ENCODE results near the gene CSNK1G2. TPM values are rescaled to one million over a fixed set of nuclear protein-coding genes. Genes with fewer than 3 reads are reported as not detected.
A peak's percentile ranks its signal among the peaks of the same experiment; 100 is the strongest.

The CSNK1G2 gene
- total RNA-seq, 2 experiments from 2014 or later = 122 to 127 TPM

DNA sequence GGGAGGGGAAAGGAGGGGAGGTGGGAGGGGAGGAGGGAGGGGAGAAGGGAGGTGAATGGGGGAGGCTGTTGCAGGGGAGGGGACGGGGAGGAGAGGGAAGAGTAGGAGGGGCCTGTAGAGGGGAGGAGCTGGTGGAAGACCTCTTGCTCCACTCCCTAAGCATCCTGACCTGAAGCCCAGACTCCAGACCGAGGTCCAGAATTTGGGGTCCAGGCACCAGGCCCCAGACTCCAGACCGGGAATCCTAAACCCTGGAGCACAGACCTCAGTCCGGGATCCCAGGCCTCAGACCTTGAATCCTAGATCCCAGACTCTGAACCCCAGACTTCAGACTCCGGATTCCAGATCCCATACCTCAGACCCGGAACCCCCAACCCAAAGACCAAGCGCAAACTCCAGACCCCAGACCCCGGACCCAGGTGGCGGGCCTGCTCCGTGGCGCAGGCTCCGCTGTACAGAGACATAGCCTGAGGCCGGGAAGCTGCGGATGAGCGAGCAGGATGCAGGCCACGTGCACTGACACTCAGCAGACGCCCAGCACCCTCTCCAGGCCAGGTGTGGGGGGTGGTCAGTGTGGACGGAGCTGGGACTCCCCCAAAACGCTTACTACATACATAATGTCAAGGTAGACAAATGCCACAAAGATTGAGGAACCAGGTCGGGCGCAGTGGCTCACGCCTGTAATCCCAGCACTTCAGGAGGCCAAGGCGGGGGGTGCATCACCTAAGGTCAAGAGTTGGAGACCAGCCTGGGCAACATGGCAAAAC, 75.3 kb downstream of the CSNK1G2 start:
- H3K4me1 Mint-ChIP-seq (ENCODE audit: low read depth) = peaks cover 22% of the 10 kb centered on the region
- ATAC-seq (ENCODE audit: poor library complexity) (peak; percentile 63), DNase-seq (peak in 12 of 14 experiments; percentile 42 to 86 (median 54))
- TF ChIP-seq, protein P1, sequence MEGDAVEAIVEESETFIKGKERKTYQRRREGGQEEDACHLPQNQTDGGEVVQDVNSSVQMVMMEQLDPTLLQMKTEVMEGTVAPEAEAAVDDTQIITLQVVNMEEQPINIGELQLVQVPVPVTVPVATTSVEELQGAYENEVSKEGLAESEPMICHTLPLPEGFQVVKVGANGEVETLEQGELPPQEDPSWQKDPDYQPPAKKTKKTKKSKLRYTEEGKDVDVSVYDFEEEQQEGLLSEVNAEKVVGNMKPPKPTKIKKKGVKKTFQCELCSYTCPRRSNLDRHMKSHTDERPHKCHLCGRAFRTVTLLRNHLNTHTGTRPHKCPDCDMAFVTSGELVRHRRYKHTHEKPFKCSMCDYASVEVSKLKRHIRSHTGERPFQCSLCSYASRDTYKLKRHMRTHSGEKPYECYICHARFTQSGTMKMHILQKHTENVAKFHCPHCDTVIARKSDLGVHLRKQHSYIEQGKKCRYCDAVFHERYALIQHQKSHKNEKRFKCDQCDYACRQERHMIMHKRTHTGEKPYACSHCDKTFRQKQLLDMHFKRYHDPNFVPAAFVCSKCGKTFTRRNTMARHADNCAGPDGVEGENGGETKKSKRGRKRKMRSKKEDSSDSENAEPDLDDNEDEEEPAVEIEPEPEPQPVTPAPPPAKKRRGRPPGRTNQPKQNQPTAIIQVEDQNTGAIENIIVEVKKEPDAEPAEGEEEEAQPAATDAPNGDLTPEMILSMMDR (IDR thresholded peaks at IDR 0.05) = no peak
- peak overlapping the region; percentile 76 for H3K4me3 Mint-ChIP-seq
- CTCF ChIA-PET = no interaction called here
- H3K27me3 Mint-ChIP-seq = no peaks in the 10 kb centered on the region
- H3K27ac Mint-ChIP-seq = peak overlapping the region; percentile 69
- POLR2A ChIA-PET = no interaction called here
- peaks cover 33% of the 10 kb centered on the region for H3K4me1 ChIP-seq (ENCODE audit: insufficient read depth, low read length)
- intact Hi-C loops (cut with DNase I, micrococcal nuclease) = loop anchor here (2.0 to 10.0 kb wide), 5 partner anchors 36 to 257 kb away; partner anchors contain the start of genes MKNK2 (in 2 of the 2), AP3D1 (in 1 of the 2), PLEKHJ1 (in 1 of the 2) and SF3A2 (in 1 of the 2)
- H3K9me3 ChIP-seq (ENCODE audit: control insufficient read depth in 1 of 2, insufficient read depth in 1 of 2, low read length in 2 of 2) = peaks cover 0 to 4% of the 10 kb centered on the region in 2 experiments
- H3K36me3 ChIP-seq (ENCODE audit: insufficient read depth, low read length) = no peaks in the 10 kb centered on the region
- peaks cover 11% of the 10 kb centered on the region for H3K36me3 Mint-ChIP-seq (ENCODE audit: low read depth)
- H3K27ac ChIP-seq (ENCODE audit: low read depth in 1 of 2, low read length in 2 of 2) = no peak overlapping the region
- H3K4me3 ChIP-seq (ENCODE audit: low read length) = peak overlapping the region; percentile 30
- H3K27me3 ChIP-seq (ENCODE audit: control insufficient read depth in 1 of 2, insufficient read depth in 2 of 2, low read length in 2 of 2) = no peaks in the 10 kb centered on the region
- H3K9me3 Mint-ChIP-seq = no peaks in the 10 kb centered on the region

DNA sequence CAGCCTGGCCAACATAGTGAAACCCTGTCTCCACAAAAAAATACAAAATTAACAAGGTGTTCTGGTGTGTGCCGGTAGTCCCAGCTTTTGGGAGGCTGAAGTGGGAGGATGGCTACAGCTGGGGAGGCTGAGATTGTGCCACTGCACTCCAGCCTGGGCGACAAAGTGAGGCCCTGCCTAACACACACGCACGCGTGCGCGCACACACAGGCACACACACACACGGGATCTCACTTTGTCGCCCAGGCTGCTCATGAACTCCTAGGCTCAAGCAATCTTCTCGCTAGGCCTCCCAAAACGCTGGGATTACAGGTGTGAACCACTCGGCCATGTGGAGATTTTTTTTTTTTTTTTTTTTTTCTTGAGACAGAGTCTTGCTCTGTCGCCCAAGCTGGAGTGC, 77.8 kb downstream of the CSNK1G2 start:
- DNase-seq (peak in 1 of 14 experiments; percentile 55), ATAC-seq (ENCODE audit: poor library complexity) (no peak)
- Histone ChIP-seq H3K4me1 (ENCODE audit: insufficient read depth, low read length) (peaks cover 28% of the 10 kb centered on the region), H3K9me3 (ENCODE audit: control insufficient read depth in 1 of 2, insufficient read depth in 1 of 2, low read length in 2 of 2) (no peaks in the 10 kb centered on the region), H3K27ac (ENCODE audit: low read depth in 1 of 2, low read length in 2 of 2) (no peak overlapping the region), H3K4me3 (ENCODE audit: low read length) (no peak overlapping the region), H3K27me3 (ENCODE audit: control insufficient read depth in 1 of 2, insufficient read depth in 2 of 2, low read length in 2 of 2) (no peaks in the 10 kb centered on the region), H3K36me3 (ENCODE audit: insufficient read depth, low read length) (no peaks in the 10 kb centered on the region)
- ChIA-PET CTCF (interaction anchor here (0.7 to 1.5 kb wide), 4 partner anchors 15 to 127 kb away, joined by 4 to 13 read pairs (median 4); no protein-coding TSS in a partner anchor), POLR2A (interaction anchor here (1.1 kb wide), 2 partner anchors 34 to 77 kb away, joined by 3 to 5 read pairs; partner anchors contain the start of gene MOB3A)
- peaks cover 10% of the 10 kb centered on the region for H3K4me1 Mint-ChIP-seq (ENCODE audit: low read depth)
- H3K4me3 Mint-ChIP-seq = no peak overlapping the region
- no peaks in the 10 kb centered on the region for H3K27me3 Mint-ChIP-seq
- H3K36me3 Mint-ChIP-seq (ENCODE audit: low read depth) = no peaks in the 10 kb centered on the region
- TF ChIP-seq, protein P1 (IDR thresholded peaks at IDR 0.05) = no peak
- intact Hi-C loops (cut with DNase I, micrococcal nuclease) = loop anchor here (1.0 to 10.0 kb wide), 7 partner anchors 34 to 216 kb away; partner anchors contain the start of genes IZUMO4 (in 2 of the 2), MKNK2 (in 2 of the 2), MOB3A (in 2 of the 2) and AP3D1 (in 1 of the 2)
- no peak overlapping the region for H3K27ac Mint-ChIP-seq
- no peaks in the 10 kb centered on the region for H3K9me3 Mint-ChIP-seq

DNA sequence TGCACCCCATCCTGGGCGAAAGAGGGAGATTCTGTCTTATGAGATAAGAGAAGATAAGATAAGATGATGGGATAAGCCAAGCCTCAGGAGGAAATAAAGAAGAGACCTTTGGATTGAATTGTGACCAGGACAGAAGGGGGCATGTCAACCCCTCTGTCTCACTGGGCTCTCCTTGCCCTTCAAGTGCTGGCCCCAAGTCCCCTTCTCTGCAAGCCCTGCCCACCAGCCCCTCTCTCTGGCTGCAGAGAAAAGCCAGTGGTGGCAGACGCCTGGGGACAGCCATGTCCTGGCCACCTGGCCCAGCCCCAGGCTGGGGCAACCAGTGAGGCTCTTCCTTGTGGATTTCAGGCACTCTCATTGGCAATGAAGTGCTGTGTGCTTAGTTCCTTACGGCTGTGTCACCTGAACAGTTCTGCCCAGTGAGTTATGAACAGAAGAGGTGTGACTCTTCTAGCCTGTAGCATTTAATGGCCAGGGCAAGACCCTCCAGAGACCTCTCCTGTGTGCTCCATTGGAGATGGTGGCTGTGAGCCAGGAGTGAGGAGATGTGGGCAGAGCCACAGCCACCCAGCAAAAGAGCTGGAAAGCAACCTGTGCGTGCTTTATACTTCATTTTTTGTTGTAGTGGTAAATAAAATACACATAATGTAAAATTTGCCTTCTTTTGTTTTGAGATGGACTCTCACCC, 80.6 kb downstream of the CSNK1G2 start:
- TF ChIP-seq, protein P1 (IDR thresholded peaks at IDR 0.05) = no peak

More for the DNA sequence above, 80.6 kb downstream of the CSNK1G2 start:
- Mint-ChIP-seq H3K36me3 (ENCODE audit: low read depth) (no peaks in the 10 kb centered on the region), H3K4me3 (no peak overlapping the region), H3K27ac (no peak overlapping the region), H3K4me1 (ENCODE audit: low read depth) (peaks cover 7% of the 10 kb centered on the region), H3K9me3 (no peaks in the 10 kb centered on the region), H3K27me3 (no peaks in the 10 kb centered on the region)
- Histone ChIP-seq H3K27me3 (ENCODE audit: control insufficient read depth in 1 of 2, insufficient read depth in 2 of 2, low read length in 2 of 2) (no peaks in the 10 kb centered on the region), H3K4me1 (ENCODE audit: insufficient read depth, low read length) (peaks cover 8% of the 10 kb centered on the region), H3K9me3 (ENCODE audit: control insufficient read depth in 1 of 2, insufficient read depth in 1 of 2, low read length in 2 of 2) (peaks cover 0 to 5% of the 10 kb centered on the region in 2 experiments), H3K27ac (ENCODE audit: low read depth in 1 of 2, low read length in 2 of 2) (no peak overlapping the region), H3K4me3 (ENCODE audit: low read length) (no peak overlapping the region), H3K36me3 (ENCODE audit: insufficient read depth, low read length) (no peaks in the 10 kb centered on the region)
- intact Hi-C loops (cut with DNase I, micrococcal nuclease) = no loop called here
- POLR2A ChIA-PET = no interaction called here
- no peak for DNase-seq
- CTCF ChIA-PET = no interaction called here
- no peak for ATAC-seq (ENCODE audit: poor library complexity)

Data from CD4-positive, alpha-beta T cell (primary cell).